ENCODE measurements around the gene SCAMP4. TPM values are rescaled to one million over a fixed set of nuclear protein-coding genes. Genes with fewer than 3 reads are reported as not detected.

Gene SCAMP4
- total and polyA plus RNA-seq, 2 of the 13 experiments (the other 11 are each of a cell fraction or from before 2014, with no cell fraction given), result 10.7 to 13.7 TPM

DNA sequence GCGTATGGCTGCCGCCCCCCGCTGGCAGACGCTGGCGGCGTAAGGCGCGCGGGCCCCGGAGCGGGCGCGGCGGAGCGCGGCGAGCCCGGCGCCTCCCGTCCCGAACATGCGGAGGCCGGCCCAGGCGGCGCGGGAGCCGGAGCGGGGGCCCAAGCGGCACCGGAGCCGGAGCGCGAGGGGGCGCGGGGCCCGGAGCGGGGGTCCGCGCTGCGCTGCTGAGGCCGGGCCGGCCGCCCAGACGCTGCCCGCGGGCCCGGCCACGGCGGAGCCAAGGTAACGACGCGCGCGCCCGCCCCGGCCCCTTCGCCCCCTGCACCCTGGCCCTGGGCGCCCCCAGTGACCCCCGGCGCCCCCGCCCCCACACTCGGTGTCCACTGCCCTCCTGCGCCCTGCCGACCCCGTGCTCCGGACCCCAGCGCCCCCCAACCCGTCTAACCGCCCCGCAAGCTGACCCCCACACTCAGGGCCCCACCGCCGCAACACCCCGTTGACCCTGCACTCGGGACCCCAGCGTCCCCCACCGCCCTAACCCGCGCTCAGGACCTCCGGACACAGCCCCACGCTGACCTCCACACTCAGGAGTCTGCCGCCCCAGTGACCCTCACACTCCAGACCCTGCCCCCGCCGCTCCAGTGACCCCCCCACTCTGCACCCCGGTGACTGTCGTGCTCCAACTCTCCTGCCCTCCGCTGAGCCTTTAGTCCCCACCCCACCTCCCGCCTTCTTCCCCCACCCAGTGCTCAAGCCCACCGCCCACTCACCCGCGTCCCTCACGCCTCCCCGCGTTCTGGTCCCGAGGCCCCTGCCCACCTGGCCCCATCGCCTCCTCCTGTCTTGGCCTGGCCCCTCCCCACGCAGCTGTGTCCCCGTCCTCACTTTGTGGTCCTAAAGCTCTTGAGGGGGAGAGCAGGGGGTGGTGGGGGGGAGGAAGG, 36.2 kb downstream of the SCAMP4 start, which contains the start of gene CSNK1G2 (continued):
- TF ChIP-seq, protein P1, sequence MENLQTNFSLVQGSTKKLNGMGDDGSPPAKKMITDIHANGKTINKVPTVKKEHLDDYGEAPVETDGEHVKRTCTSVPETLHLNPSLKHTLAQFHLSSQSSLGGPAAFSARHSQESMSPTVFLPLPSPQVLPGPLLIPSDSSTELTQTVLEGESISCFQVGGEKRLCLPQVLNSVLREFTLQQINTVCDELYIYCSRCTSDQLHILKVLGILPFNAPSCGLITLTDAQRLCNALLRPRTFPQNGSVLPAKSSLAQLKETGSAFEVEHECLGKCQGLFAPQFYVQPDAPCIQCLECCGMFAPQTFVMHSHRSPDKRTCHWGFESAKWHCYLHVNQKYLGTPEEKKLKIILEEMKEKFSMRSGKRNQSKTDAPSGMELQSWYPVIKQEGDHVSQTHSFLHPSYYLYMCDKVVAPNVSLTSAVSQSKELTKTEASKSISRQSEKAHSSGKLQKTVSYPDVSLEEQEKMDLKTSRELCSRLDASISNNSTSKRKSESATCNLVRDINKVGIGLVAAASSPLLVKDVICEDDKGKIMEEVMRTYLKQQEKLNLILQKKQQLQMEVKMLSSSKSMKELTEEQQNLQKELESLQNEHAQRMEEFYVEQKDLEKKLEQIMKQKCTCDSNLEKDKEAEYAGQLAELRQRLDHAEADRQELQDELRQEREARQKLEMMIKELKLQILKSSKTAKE (CRISPR knock-in tag; IDR thresholded peaks at IDR 0.05; ENCODE audit: borderline replicate concordance), result peak; percentile 56; the same call in 1 of the 2 replicates
- TF ChIP-seq ZNF101 (CRISPR knock-in tag; IDR thresholded peaks at IDR 0.05; ENCODE audit: borderline replicate concordance, low read depth) (no peak), MTA1 (CRISPR knock-in tag; IDR thresholded peaks at IDR 0.05; ENCODE audit: borderline replicate concordance) (no peak), HNRNPK (IDR thresholded peaks at IDR 0.05; ENCODE audit: low read depth, low read length, poor library complexity, severe bottlenecking) (peak; percentile 61), YY1 (IDR thresholded peaks at IDR 0.05; ENCODE audit: insufficient read depth, insufficient replicate concordance, low read depth, low read length) (peak; percentile 7), ISL2 (CRISPR knock-in tag; IDR thresholded peaks at IDR 0.05) (0 out of 2 replicates have a peak, but pooled peaks have one; percentile 4), ZNF879 (CRISPR knock-in tag; IDR thresholded peaks at IDR 0.05) (0 out of 2 replicates have a peak, but pooled peaks have one; percentile 31), ZNF496 (CRISPR knock-in tag; IDR thresholded peaks at IDR 0.05; ENCODE audit: insufficient replicate concordance) (no peak), DDIT3 (CRISPR knock-in tag; IDR thresholded peaks at IDR 0.05) (no peak), ZSCAN31 (CRISPR knock-in tag; IDR thresholded peaks at IDR 0.05; ENCODE audit: low read depth) (0 out of 2 replicates have a peak, but pooled peaks have one; percentile 14), NFKB2 (CRISPR knock-in tag; IDR thresholded peaks at IDR 0.05; ENCODE audit: borderline replicate concordance) (no peak), ZNF230 (CRISPR knock-in tag; IDR thresholded peaks at IDR 0.05) (no peak)
- TF ChIP-seq, protein P2, sequence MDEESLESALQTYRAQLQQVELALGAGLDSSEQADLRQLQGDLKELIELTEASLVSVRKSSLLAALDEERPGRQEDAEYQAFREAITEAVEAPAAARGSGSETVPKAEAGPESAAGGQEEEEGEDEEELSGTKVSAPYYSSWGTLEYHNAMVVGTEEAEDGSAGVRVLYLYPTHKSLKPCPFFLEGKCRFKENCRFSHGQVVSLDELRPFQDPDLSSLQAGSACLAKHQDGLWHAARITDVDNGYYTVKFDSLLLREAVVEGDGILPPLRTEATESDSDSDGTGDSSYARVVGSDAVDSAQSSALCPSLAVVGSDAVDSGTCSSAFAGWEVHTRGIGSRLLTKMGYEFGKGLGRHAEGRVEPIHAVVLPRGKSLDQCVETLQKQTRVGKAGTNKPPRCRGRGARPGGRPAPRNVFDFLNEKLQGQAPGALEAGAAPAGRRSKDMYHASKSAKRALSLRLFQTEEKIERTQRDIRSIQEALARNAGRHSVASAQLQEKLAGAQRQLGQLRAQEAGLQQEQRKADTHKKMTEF (CRISPR knock-in tag; IDR thresholded peaks at IDR 0.05), result no peak

Data from HepG2 (cell line).